Measurements from ENCODE around the gene ACY1.

ACY1 gene

DNA sequence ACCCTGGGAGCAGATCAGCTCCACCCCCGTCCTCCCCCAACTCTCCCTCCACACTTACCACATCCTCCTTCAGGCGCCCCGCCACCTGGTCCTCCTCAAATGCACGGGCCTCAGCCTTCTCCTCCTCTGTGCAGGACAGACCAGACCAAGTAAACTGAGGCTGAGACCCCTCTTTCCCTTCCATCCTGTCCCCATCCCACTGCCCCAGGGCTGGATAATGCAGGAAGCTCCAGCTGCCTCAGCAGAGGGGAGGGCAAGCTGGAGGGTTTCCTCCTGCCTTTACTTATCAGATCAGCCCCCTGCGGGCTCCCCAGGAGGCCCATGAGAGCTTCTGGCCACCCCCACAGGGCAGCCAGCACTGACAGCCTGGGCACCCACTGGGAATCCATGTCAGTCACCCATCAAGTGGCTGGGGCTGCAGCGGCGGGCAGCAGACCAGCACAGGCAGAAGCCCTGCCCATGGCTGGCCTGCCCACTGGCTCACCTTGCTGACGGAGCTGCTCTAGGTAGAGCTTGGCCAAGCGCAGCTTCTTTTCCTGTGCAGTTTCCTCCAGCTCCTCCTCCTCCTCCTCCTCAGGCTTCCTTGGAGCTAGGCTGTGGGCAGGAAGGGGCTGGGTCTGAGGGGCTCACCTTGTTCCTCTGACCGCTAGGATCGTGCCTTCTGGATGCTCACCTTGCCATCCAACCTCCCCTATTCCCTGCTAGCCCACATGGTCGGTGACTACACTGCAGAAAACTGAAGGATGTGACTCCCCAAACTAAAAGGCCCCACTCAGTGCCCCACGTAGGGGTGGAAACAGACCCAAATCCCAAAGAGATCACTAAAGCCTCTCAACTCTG is 45.5 kb upstream of the ACY1 start:
- TF ChIP-seq, protein P1, sequence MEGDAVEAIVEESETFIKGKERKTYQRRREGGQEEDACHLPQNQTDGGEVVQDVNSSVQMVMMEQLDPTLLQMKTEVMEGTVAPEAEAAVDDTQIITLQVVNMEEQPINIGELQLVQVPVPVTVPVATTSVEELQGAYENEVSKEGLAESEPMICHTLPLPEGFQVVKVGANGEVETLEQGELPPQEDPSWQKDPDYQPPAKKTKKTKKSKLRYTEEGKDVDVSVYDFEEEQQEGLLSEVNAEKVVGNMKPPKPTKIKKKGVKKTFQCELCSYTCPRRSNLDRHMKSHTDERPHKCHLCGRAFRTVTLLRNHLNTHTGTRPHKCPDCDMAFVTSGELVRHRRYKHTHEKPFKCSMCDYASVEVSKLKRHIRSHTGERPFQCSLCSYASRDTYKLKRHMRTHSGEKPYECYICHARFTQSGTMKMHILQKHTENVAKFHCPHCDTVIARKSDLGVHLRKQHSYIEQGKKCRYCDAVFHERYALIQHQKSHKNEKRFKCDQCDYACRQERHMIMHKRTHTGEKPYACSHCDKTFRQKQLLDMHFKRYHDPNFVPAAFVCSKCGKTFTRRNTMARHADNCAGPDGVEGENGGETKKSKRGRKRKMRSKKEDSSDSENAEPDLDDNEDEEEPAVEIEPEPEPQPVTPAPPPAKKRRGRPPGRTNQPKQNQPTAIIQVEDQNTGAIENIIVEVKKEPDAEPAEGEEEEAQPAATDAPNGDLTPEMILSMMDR (IDR thresholded peaks at IDR 0.05; ENCODE audit: extremely low read depth, insufficient read depth, missing control alignments): no peak
- in situ Hi-C loops (cut with MboI; ENCODE audit: low pct_unique_long_range_greater_than_20kb, low sequenced_read_pairs, unreplicated experiment): no loop called here

DNA sequence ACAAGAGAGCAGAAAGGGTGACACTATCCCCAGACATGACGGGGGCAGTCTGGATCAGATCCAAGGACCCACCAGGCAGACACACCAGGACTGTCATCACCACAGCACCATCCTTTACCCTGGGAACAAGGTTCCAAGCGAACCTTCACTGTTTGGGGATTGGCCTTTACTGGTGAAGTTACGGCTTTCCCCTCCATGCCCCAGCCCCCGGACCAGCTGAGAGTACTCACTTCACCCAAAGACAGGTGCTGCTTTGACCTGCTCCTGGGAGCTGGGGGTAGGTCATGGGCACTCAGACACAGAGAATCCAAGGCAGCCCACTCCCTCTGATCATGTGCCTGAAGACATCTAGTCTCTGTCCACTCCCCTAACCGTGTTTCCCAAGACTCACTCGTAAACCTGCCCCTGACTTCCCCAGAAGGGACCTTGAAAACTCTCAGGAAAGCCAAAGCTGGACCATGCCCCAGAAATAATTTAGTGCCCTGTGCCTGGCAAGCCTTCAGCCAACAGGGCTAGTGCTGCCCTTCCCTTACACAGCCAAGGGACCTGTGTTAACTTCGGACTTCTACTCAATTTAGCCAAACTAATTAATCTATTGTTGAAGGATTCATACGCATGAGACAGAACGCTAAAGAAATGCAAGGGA is 44.4 kb upstream of the ACY1 start:
- in situ Hi-C loops (cut with MboI; ENCODE audit: low pct_unique_long_range_greater_than_20kb, low sequenced_read_pairs, unreplicated experiment): no loop called here
- no peak for DNase-seq (ENCODE audit: low spot score)
- TF ChIP-seq, protein P1 (IDR thresholded peaks at IDR 0.05; ENCODE audit: extremely low read depth, insufficient read depth, missing control alignments): no peak

More for the DNA sequence above, 45.5 kb upstream of the ACY1 start:
- DNase-seq (ENCODE audit: low spot score): no peak

DNA sequence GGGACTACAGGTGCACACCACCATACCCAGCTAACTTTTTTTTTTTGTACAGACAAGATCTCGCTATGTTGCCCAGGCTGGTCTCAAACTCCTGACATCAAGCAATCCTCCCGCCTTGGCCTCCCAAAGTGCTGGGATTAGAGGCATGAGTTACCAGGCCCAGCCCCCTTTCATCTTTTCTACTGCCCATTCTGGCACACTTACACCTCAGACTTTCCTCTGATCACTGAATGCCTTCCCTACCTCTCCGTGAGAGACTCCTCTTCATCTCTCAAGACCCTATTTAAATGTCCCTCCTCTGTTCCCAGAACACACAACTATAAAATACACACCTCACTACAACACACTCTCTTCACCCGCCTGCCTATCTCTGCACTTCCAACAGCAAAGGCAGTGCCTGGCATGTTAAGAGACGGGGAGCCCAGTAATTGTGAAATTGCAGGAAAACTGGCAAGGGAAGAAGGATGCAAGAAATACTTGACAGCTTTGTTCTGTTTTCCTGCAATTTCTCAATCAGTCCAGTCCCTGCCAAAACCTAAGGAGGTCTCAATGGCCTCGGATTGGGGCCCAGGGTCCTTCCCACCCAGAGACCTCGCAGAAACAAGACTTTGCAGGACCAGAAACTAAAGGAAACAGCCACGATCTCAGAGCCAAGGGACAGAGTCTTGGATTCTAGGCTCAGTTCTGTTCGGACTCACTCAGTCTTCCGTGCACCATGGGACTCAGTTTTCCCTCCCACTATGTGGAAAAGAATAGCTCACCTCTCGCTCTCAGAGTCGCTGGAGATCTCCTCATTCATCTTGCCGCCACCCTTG is 42.5 kb upstream of the ACY1 start:
- in situ Hi-C loops (cut with MboI; ENCODE audit: low pct_unique_long_range_greater_than_20kb, low sequenced_read_pairs, unreplicated experiment): no loop called here
- no peak for DNase-seq (ENCODE audit: low spot score)

DNA sequence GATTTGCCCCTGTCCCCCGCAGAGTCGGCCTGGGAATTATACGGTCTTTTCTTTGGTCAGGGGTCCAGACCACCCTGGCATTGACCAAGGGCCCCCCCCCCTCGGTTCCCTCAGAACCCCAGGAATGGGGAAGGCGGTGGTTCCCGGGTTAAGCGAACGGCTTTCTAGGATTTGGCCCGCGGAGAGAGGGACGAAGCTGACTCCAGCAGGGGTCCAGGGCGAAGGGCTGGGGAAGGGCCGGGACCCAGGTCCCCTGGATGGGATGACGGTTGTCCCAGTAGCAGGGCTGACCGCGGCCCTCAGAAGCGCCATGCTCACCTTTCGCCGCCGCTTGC is 41.9 kb upstream of the ACY1 start:
- in situ Hi-C loops (cut with MboI; ENCODE audit: low pct_unique_long_range_greater_than_20kb, low sequenced_read_pairs, unreplicated experiment): no loop called here
- TF ChIP-seq, protein P1 (IDR thresholded peaks at IDR 0.05; ENCODE audit: extremely low read depth, insufficient read depth, missing control alignments): no peak
- DNase-seq (ENCODE audit: low spot score): no peak

More for the DNA sequence above, 42.5 kb upstream of the ACY1 start:
- TF ChIP-seq, protein P1 (IDR thresholded peaks at IDR 0.05; ENCODE audit: extremely low read depth, insufficient read depth, missing control alignments): no peak

DNA sequence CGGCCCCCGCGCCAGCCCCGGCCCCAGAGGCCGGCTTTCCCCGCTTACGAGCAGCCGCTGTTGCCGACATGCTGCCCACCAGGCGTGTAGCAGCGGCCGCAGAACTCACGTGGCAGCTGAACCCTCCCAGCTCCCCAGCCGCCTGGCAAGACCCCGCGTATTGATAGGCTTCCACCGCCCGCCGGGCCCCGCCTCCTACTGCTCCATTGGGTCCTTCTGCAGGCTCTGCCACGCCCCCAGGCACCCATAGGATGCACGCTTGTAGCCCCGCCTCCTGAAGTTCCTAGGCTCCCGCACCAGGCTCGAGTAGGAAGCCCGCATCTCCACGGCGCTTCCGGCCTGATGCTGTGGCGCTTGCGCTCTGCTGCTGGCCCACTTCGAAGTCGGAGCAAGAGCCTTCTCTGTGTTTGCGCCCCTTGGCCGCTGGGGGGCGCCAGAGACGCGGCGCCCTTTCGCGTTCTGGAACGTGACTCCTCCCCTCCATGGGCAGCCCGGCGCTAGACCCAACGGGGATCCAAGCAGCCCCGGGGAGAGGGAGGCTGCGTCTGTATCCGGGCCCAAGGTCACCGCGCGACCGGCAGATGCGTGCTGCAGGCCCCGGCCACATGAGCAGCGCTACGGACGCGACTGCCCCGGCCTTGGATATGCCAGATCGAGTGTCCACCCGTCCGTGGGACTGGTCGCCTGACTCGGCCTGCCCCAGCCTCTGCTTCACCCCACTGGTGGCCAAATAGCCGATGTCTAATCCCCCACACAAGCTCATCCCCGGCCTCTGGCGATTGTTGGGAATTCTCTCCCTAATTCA is 41.3 kb upstream of the ACY1 start, which contains the start of the genes PARP3 and RRP9:
PARP3 (plus strand) TSS at position 566 of the 805 bp plus-strand sequence. CDS start 993 bp downstream, outside the sequence.
RRP9 (minus strand) TSS at position 107 of the 805 bp plus-strand sequence; CDS start at position 70, 37 bp downstream.
- in situ Hi-C loops (cut with MboI; ENCODE audit: low pct_unique_long_range_greater_than_20kb, low sequenced_read_pairs, unreplicated experiment): no loop called here
- TF ChIP-seq, protein P1 (IDR thresholded peaks at IDR 0.05; ENCODE audit: extremely low read depth, insufficient read depth, missing control alignments): peak; percentile 99
- DNase-seq (ENCODE audit: low spot score): peak; percentile 99

Measured in GM13977 (cell line).